Measurements from ENCODE around the gene SPIRE1.

The SPIRE1 gene

DNA sequence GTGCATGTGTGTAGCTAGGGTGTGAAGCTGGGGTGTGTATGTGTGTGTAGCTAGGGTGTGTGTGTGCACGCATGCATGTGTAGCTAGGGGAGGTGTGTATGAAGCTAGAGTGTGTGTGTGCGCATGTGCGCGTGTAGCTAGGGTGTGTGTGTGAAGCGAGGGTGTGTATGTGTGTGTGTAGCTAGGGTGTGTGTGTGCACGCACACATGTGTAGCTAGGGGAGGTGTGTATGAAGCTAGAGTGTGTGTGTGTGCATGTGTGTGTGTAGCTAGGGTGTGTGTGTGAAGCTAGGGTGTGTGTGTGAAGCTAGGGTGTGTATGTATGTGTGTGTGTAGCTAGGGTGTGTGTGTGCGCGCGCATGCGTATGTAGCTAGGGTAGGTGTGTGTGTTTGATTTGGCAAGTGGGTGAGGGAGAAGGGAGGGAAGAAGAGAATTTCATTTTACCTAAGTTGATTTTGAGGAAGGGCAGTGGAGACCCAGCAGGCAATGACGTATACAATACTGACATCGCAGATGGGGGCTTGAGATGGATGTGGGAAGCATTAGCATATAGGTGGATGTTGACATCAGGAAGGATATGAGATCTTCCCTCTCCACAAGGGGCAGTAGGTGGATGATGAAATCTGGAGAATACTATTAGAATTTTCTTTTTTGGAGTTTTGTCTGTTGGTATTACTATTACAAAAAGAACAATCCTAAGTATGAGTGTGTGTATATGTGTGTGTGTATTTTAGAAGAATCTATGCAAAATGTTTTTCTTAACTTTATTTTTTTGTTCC, 179.4 kb downstream of the SPIRE1 start:
- DNase-seq: no peak
- Histone ChIP-seq H3K4me1 (ENCODE audit: insufficient read depth, low read length) (no peaks in the 10 kb centered on the region), H3K79me2 (ENCODE audit: insufficient read depth, low read length) (no peaks in the 10 kb centered on the region), H3K4me3 (ENCODE audit: low read depth in 1 of 2, low read length in 2 of 2) (no peak overlapping the region), H4K20me1 (ENCODE audit: insufficient read depth, low read length) (no peaks in the 10 kb centered on the region), H3K4me2 (ENCODE audit: insufficient read depth, low read length) (no peak overlapping the region), H3K27ac (ENCODE audit: low read length) (no peak overlapping the region), H3K27me3 (ENCODE audit: insufficient read depth, low read length, poor library complexity) (no peaks in the 10 kb centered on the region), H3K9ac (ENCODE audit: low read depth, low read length) (no peak overlapping the region), H3K36me3 (ENCODE audit: insufficient read depth, low read length) (no peaks in the 10 kb centered on the region), H2AFZ (ENCODE audit: low read depth, low read length) (no peak overlapping the region), H3K9me3 (ENCODE audit: insufficient read depth, low read length, severe bottlenecking) (no peaks in the 10 kb centered on the region)
- no peak for TF ChIP-seq EZH2 (IDR thresholded peaks at IDR 0.05; ENCODE audit: borderline replicate concordance, low read depth, low read length, severe bottlenecking)
- TF ChIP-seq, protein P1, sequence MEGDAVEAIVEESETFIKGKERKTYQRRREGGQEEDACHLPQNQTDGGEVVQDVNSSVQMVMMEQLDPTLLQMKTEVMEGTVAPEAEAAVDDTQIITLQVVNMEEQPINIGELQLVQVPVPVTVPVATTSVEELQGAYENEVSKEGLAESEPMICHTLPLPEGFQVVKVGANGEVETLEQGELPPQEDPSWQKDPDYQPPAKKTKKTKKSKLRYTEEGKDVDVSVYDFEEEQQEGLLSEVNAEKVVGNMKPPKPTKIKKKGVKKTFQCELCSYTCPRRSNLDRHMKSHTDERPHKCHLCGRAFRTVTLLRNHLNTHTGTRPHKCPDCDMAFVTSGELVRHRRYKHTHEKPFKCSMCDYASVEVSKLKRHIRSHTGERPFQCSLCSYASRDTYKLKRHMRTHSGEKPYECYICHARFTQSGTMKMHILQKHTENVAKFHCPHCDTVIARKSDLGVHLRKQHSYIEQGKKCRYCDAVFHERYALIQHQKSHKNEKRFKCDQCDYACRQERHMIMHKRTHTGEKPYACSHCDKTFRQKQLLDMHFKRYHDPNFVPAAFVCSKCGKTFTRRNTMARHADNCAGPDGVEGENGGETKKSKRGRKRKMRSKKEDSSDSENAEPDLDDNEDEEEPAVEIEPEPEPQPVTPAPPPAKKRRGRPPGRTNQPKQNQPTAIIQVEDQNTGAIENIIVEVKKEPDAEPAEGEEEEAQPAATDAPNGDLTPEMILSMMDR (IDR thresholded peaks at IDR 0.05; ENCODE audit: borderline replicate concordance, extremely low read depth, low read length, poor library complexity, severe bottlenecking): peak; percentile 20
- ATAC-seq (ENCODE audit: insufficient read depth, low read depth): 0 out of 3 replicates have a peak, but pooled peaks have one; percentile 45

DNA sequence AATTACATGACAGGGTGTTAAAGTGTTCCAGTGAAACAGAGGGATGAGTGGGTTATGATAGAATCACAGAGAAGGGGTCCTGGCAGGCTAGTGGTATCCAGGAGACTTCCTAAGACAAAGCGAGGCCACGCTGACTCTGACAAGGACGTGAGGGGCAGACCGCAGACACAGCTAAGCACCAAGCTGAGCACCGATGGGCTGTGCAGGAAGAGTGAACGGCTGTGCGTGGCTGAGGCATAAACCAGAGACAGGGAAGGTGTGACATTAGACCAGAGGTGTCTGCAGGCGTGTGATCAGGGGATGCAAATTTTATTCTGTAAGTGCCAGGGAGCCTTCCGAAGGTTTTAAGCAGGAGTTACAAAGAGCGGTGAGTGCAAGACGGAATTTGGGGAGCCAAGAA, 180.3 kb downstream of the SPIRE1 start:
- Histone ChIP-seq H3K4me3 (ENCODE audit: low read depth in 1 of 2, low read length in 2 of 2) (no peak overlapping the region), H3K4me1 (ENCODE audit: insufficient read depth, low read length) (no peaks in the 10 kb centered on the region), H3K27ac (ENCODE audit: low read length) (no peak overlapping the region), H3K27me3 (ENCODE audit: insufficient read depth, low read length, poor library complexity) (no peaks in the 10 kb centered on the region), H3K4me2 (ENCODE audit: insufficient read depth, low read length) (no peak overlapping the region), H4K20me1 (ENCODE audit: insufficient read depth, low read length) (no peaks in the 10 kb centered on the region), H3K9ac (ENCODE audit: low read depth, low read length) (no peak overlapping the region), H3K9me3 (ENCODE audit: insufficient read depth, low read length, severe bottlenecking) (no peaks in the 10 kb centered on the region), H3K36me3 (ENCODE audit: insufficient read depth, low read length) (no peaks in the 10 kb centered on the region), H3K79me2 (ENCODE audit: insufficient read depth, low read length) (no peaks in the 10 kb centered on the region), H2AFZ (ENCODE audit: low read depth, low read length) (no peak overlapping the region; the same call in 1 of the 2 replicates)
- ATAC-seq (ENCODE audit: insufficient read depth, low read depth): no peak
- no peak for DNase-seq
- no peak for TF ChIP-seq EZH2 (IDR thresholded peaks at IDR 0.05; ENCODE audit: borderline replicate concordance, low read depth, low read length, severe bottlenecking)
- TF ChIP-seq, protein P1 (IDR thresholded peaks at IDR 0.05; ENCODE audit: borderline replicate concordance, extremely low read depth, low read length, poor library complexity, severe bottlenecking): no peak

DNA sequence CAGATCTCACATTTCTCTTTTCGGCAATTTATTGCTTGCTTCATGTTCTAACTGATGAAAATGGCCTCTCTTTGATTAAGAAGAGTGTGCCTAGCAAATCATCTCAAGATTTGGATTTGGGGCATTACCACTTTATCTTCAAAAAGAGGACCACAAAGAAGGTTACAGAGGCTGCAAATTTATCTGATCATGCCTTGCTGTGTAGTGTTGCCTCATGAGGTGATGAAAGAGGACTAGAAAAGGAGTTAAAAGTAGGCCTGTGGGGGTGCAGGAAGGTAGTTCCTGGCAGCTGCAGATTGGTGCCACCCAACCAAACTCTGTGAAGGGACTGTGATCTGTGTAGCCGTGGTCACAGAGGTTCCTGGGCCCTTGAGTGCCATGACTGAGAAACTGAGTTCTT, 181.0 kb downstream of the SPIRE1 start:
- Histone ChIP-seq H3K36me3 (ENCODE audit: insufficient read depth, low read length) (no peaks in the 10 kb centered on the region), H3K4me1 (ENCODE audit: insufficient read depth, low read length) (no peaks in the 10 kb centered on the region), H4K20me1 (ENCODE audit: insufficient read depth, low read length) (no peaks in the 10 kb centered on the region), H3K27ac (ENCODE audit: low read length) (no peak overlapping the region), H3K27me3 (ENCODE audit: insufficient read depth, low read length, poor library complexity) (no peaks in the 10 kb centered on the region), H3K9me3 (ENCODE audit: insufficient read depth, low read length, severe bottlenecking) (no peaks in the 10 kb centered on the region), H3K79me2 (ENCODE audit: insufficient read depth, low read length) (no peaks in the 10 kb centered on the region), H3K9ac (ENCODE audit: low read depth, low read length) (no peak overlapping the region), H2AFZ (ENCODE audit: low read depth, low read length) (no peak overlapping the region), H3K4me3 (ENCODE audit: low read depth in 1 of 2, low read length in 2 of 2) (no peak overlapping the region), H3K4me2 (ENCODE audit: insufficient read depth, low read length) (no peak overlapping the region)
- ATAC-seq (ENCODE audit: insufficient read depth, low read depth) (peak; percentile 83), DNase-seq (peak; percentile 46)
- TF ChIP-seq, protein P1 (IDR thresholded peaks at IDR 0.05; ENCODE audit: borderline replicate concordance, extremely low read depth, low read length, poor library complexity, severe bottlenecking): no peak
- TF ChIP-seq EZH2 (IDR thresholded peaks at IDR 0.05; ENCODE audit: borderline replicate concordance, low read depth, low read length, severe bottlenecking): no peak
